ENCODE measurements around the gene FANCG.

Gene FANCG

GRCh38 chr9:35070823-35071813 is 8.6 kb downstream of the FANCG start:
- TF ChIP-seq, protein P1, sequence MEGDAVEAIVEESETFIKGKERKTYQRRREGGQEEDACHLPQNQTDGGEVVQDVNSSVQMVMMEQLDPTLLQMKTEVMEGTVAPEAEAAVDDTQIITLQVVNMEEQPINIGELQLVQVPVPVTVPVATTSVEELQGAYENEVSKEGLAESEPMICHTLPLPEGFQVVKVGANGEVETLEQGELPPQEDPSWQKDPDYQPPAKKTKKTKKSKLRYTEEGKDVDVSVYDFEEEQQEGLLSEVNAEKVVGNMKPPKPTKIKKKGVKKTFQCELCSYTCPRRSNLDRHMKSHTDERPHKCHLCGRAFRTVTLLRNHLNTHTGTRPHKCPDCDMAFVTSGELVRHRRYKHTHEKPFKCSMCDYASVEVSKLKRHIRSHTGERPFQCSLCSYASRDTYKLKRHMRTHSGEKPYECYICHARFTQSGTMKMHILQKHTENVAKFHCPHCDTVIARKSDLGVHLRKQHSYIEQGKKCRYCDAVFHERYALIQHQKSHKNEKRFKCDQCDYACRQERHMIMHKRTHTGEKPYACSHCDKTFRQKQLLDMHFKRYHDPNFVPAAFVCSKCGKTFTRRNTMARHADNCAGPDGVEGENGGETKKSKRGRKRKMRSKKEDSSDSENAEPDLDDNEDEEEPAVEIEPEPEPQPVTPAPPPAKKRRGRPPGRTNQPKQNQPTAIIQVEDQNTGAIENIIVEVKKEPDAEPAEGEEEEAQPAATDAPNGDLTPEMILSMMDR (IDR thresholded peaks at IDR 0.05; ENCODE audit: low read depth, low read length), result no peak
- DNase-seq (ENCODE audit: extremely low read depth, low read depth), result no peak

DNA sequence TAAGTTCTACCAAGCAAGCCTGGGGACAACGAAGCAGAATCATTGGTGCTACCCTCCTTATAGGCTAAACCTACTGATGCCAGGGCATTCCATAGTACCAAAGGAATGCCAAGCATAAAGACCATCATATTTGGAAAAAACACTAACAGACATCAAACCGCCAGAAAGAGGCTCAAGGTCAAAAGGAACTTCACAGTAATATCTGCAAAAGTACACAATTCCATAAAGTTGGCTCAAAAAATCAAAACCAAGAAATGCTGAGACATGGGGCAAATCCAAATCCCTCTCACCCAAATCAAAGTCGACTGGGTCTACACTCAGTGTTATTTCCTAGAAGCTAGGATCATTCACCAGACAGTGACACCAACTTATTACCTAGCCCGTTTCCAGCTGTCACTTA is 10.7 kb downstream of the FANCG start:
- DNase-seq (ENCODE audit: extremely low read depth, low read depth), result no peak
- TF ChIP-seq, protein P1 (IDR thresholded peaks at IDR 0.05; ENCODE audit: low read depth, low read length), result no peak

GRCh38 chr9:35067056-35067455 is 12.7 kb downstream of the FANCG start:
- DNase-seq (ENCODE audit: extremely low read depth, low read depth), result no peak
- TF ChIP-seq, protein P1 (IDR thresholded peaks at IDR 0.05; ENCODE audit: low read depth, low read length), result no peak

DNA sequence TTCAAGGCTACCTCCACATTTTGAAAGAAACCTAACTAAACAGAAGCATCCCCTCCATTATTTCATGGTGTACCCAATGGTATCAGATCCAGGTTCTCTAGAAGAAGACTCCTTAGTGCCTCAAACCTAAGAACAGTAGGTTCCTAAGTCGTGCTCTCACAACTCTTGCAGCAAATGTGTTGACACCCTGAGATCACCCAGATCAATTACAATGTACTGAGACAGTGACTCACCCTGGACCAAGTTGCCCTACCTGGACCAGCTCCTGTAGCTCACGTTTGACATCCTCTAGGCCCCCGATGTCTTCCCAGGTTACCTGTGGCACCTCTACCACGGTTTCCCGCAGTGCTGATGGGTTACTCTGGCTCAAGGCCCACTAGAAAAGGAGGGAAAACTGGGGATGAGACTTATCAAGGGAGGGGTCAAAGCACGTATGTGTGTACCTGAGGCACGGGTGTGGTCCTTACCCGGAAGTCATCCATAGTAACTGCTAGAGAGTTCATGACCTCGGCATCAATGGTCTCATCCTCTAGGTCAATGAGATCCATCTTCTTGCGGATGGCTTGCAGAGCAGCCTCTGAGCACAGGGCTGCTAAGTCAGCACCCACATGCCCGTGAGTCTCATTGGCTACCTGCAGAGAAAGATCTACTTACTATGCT is 19.1 kb downstream of the FANCG start:
- no peak for DNase-seq (ENCODE audit: extremely low read depth, low read depth)
- TF ChIP-seq, protein P1 (IDR thresholded peaks at IDR 0.05; ENCODE audit: low read depth, low read length), result no peak

DNA sequence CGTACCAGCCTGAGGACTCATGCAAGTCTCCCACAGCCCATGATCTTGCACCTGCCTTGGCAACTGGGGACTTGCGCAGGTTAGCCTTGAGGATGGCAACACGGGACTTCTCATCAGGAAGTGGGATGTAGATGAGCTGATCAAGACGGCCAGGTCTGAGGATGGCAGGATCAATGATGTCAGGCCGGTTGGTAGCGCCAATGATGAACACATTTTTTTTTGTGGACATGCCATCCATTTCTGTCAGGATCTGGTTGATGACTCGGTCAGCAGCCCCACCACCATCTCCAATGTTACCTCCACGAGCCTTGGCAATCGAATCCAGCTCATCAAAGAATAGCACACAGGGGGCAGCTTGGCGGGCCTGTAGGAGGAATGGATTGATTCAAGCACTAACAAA is 20.3 kb downstream of the FANCG start:
- TF ChIP-seq, protein P1 (IDR thresholded peaks at IDR 0.05; ENCODE audit: low read depth, low read length), result no peak
- DNase-seq (ENCODE audit: extremely low read depth, low read depth), result no peak

DNA sequence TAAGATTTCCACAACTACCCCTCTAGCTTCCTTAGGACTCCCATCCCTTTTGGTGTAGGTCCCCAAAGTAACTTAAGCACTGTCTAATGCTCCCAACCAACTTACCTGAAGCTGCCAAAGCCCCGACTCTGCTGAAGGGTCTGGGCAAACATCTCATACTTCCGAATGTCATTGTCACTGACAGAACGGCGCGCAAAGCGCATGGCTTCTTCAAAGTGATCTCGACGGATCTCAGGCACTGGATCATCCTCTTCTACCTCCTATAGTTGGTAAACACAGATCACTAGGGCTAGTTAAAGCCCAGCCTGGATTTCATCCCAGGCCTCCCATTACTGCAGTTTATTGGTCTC is 22.5 kb downstream of the FANCG start:
- DNase-seq (ENCODE audit: extremely low read depth, low read depth), result no peak
- TF ChIP-seq, protein P1 (IDR thresholded peaks at IDR 0.05; ENCODE audit: low read depth, low read length), result no peak

Data from AG09319 (cell line).